IMR-90 (cell line): ENCODE data around the gene VTN. TPM values are rescaled to one million over a fixed set of nuclear protein-coding genes. Genes with fewer than 3 reads are reported as not detected.

ENCODE experiments used
- ATAC-seq: fragments of 200-7000 bp; cut with Tn5 transposase; 2 replicates; pipeline ENCODE4 v1.9.1; 2020; ENCODE audit warnings: low read depth, mild to moderate bottlenecking, moderate library complexity
- BruUV-seq: library from RNA; stranded (reverse); fragments of 400-500 nt; replicated peaks from 2 replicates; lab custom pipeline; 2021; lab: Mats Ljungman, UMichigan
- CTCF ChIA-PET: fragments of 300-600 bp; formaldehyde crosslinking; extraction: SDS; loops from one replicate; lab custom pipeline; 2021; ENCODE audit warnings: antibody characterized with exemption; lab: Yijun Ruan, JAX
- POLR2A ChIA-PET: fragments of 300-600 bp; sonication (Branson Sonifier 250); formaldehyde crosslinking; loops from one replicate; lab custom pipeline; 2022; ENCODE audit warnings: antibody characterized with exemption; ENCODE audit not compliant: unreplicated experiment; lab: Charles Lee
- DNase-seq: peaks from one replicate; pipeline ENCODE4 v3.0.0; 2013
- H2AFZ ChIP-seq: replicated peaks from 2 replicates; pipeline ENCODE3; 2013; ENCODE audit warnings: low read length, mild to moderate bottlenecking; ENCODE audit not compliant: poor library complexity
- H2AK5ac ChIP-seq: 2 replicates; pipeline ENCODE4 v1.6.1; 2013; ENCODE audit warnings: low read depth, low read length, inconsistent platforms
- H2AK9ac ChIP-seq: replicated peaks from 2 replicates; pipeline ENCODE3; 2013; ENCODE audit warnings: mild to moderate bottlenecking, low read depth, low read length, moderate library complexity; ENCODE audit not compliant: poor library complexity
- H2BK120ac ChIP-seq: 2 replicates; pipeline ENCODE4 v1.6.1; 2013; ENCODE audit warnings: low read depth, low read length, inconsistent platforms
- H2BK15ac ChIP-seq: 3 replicates; pipeline ENCODE4 v1.6.1; 2013; ENCODE audit warnings: low read depth, low read length, inconsistent platforms
- H2BK20ac ChIP-seq: 2 replicates; pipeline ENCODE4 v1.6.1; 2013; ENCODE audit warnings: low read depth, mild to moderate bottlenecking, inconsistent platforms, low read length, moderate library complexity
- H2BK5ac ChIP-seq: 2 replicates; pipeline ENCODE4 v1.6.1; 2013; ENCODE audit warnings: mild to moderate bottlenecking, low read depth, low read length, inconsistent platforms; ENCODE audit not compliant: poor library complexity, severe bottlenecking
- H3K14ac ChIP-seq: replicated peaks from 2 replicates; pipeline ENCODE4 v1.6.1; 2013; ENCODE audit warnings: low read depth, low read length, inconsistent platforms
- H3K18ac ChIP-seq: 2 replicates; pipeline ENCODE4 v1.6.1; 2013; ENCODE audit warnings: low read depth, low read length, control low read depth
- H3K23ac ChIP-seq: 2 replicates; pipeline ENCODE4 v1.6.1; 2013; ENCODE audit warnings: low read depth, low read length, inconsistent platforms
- H3K27ac ChIP-seq: 2 replicates; pipeline ENCODE4 v1.5.1; 2013; ENCODE audit warnings: mild to moderate bottlenecking, control low read depth, low read length; ENCODE audit not compliant: insufficient read depth
- H3K27me3 ChIP-seq: 2 replicates; pipeline ENCODE4 v1.6.1; 2013; ENCODE audit warnings: low read length; ENCODE audit not compliant: control insufficient read depth, insufficient read depth
- H3K36me3 ChIP-seq: 2 replicates; pipeline ENCODE4 v1.6.1; 2013; ENCODE audit warnings: low read length, mixed read lengths; ENCODE audit not compliant: control insufficient read depth, insufficient read depth
- H3K4ac ChIP-seq: 2 replicates; pipeline ENCODE4 v1.6.1; 2013; ENCODE audit warnings: low read depth, low read length, inconsistent platforms
- H3K4me1 ChIP-seq: 2 replicates; pipeline ENCODE4 v1.6.1; 2013; ENCODE audit warnings: low read length, mixed read lengths; ENCODE audit not compliant: control insufficient read depth, insufficient read depth
- H3K4me2 ChIP-seq: 2 replicates; pipeline ENCODE4 v1.6.1; 2013; ENCODE audit warnings: low read depth, mild to moderate bottlenecking, control low read depth, low read length, moderate library complexity
- H3K4me3 ChIP-seq: 2 replicates; pipeline ENCODE4 v1.5.1; 2013; ENCODE audit warnings: low read depth, mild to moderate bottlenecking, control low read depth, low read length, moderate library complexity; ENCODE audit not compliant: insufficient read depth
- H3K56ac ChIP-seq: 2 replicates; pipeline ENCODE4 v1.6.1; 2013; ENCODE audit warnings: low read length, inconsistent platforms; ENCODE audit not compliant: insufficient read depth; ENCODE audit errors: extremely low read depth
- H3K79me1 ChIP-seq, 2 experiments: 2 replicates each; pipeline ENCODE4 v1.6.1; 2013; ENCODE audit warnings: low read length in 2 of 2, inconsistent platforms in 1 of 2, low read depth in 1 of 2
- H3K9ac ChIP-seq: 2 replicates; pipeline ENCODE4 v1.6.1; 2013; ENCODE audit warnings: low read depth, low read length, control low read depth
- H3K9me1 ChIP-seq: 2 replicates; pipeline ENCODE4 v1.6.1; 2013; ENCODE audit warnings: low read length, inconsistent platforms; ENCODE audit not compliant: insufficient read depth
- H3K9me3 ChIP-seq: 2 replicates; pipeline ENCODE4 v1.6.1; 2013; ENCODE audit warnings: low read length; ENCODE audit not compliant: control insufficient read depth, insufficient read depth
- H4K20me1 ChIP-seq: 2 replicates; pipeline ENCODE4 v1.6.1; 2013; ENCODE audit warnings: low read length, inconsistent platforms; ENCODE audit not compliant: insufficient read depth
- H4K5ac ChIP-seq: 2 replicates; pipeline ENCODE4 v1.6.1; 2013; ENCODE audit warnings: mild to moderate bottlenecking, low read depth, low read length, control low read depth
- H4K8ac ChIP-seq, 2 experiments: 2 replicates each; pipeline ENCODE4 v1.6.1; 2013; ENCODE audit warnings: low read depth in 2 of 2, low read length in 2 of 2, control low read depth in 1 of 2, inconsistent platforms in 1 of 2
- H4K91ac ChIP-seq: 2 replicates; pipeline ENCODE4 v1.6.1; 2013; ENCODE audit warnings: low read depth, low read length, inconsistent platforms; ENCODE audit not compliant: insufficient read depth
- CEBPB ChIP-seq: IDR thresholded peaks from 2 replicates; pipeline ENCODE4 v1.6.1; 2012; ENCODE audit warnings: low read depth, low read length, improper control_type of control experiment
- FOS ChIP-seq: fragments of 150-350 bp; IDR thresholded peaks from 2 replicates; pipeline ENCODE4 v1.6.1; 2016; ENCODE audit warnings: low read depth, low read length
- RAD21 ChIP-seq: IDR thresholded peaks from 2 replicates; pipeline ENCODE4 v1.6.1; 2012; ENCODE audit warnings: low read length, improper control_type of control experiment
- RCOR1 ChIP-seq: IDR thresholded peaks from 2 replicates; pipeline ENCODE4 v1.6.1; 2012; ENCODE audit warnings: mild to moderate bottlenecking, low read length, improper control_type of control experiment; ENCODE audit not compliant: insufficient replicate concordance
- WGBS, 2 experiments: methylation state at CpG; one replicate each; pipeline versions ENCODE4 v1.1.5 to v1.1.7; 2013; ENCODE audit warnings: missing lambda C conversion rate in 2 of 2; ENCODE audit not compliant: insufficient read length in 1 of 2; ENCODE audit errors: extremely low coverage in 2 of 2; 5-methylcytosine and 5-hydroxymethylcytosine counted together
- dilution Hi-C: fragments of 300-500 bp; cut with HindIII; formaldehyde crosslinking; loops from one replicate; pipeline ENCODE4 v1.14.3; 2018; ENCODE audit warnings: low sequenced_read_pairs; ENCODE audit not compliant: unreplicated experiment
- in situ Hi-C: fragments of 300-500 bp; cut with MboI; formaldehyde crosslinking; loops from 3 replicates; pipeline ENCODE4 v1.14.3; 2019; ENCODE audit warnings: low sequenced_read_pairs, inconsistent platforms, mixed read lengths
- intact Hi-C: fragments of 100-400 bp; cut with micrococcal nuclease; formaldehyde crosslinking; loops from 2 replicates; pipeline ENCODE4 v1.10.0; 2022
- polyA plus RNA-seq, 3 experiments: library from polyadenylated mRNA; depleted of rRNA; stranded (reverse); fragments of >200 nt; gene quantifications; 2 replicates each; pipeline ENCODE4 v1.2.3, GENCODE V29; 2012; ENCODE audit warnings: low replicate concordance in 1 of 3
- total RNA-seq: library from RNA; depleted of rRNA; stranded (reverse); fragments of >200 nt; gene quantifications from 2 replicates; pipeline ENCODE4 v1.2.3, GENCODE V29; 2012
- TF ChIP-seq, protein P1 (sequence below): fragments of 150-350 bp; IDR thresholded peaks from 2 replicates; pipeline ENCODE4 v1.6.1; 2017; ENCODE audit warnings: mild to moderate bottlenecking, antibody characterized with exemption, low read length, low read depth

Gene VTN
- total and polyA plus RNA-seq, 2 of the 4 experiments (the other 2 are of a cell fraction), result 0.18 to 1.0 TPM

DNA sequence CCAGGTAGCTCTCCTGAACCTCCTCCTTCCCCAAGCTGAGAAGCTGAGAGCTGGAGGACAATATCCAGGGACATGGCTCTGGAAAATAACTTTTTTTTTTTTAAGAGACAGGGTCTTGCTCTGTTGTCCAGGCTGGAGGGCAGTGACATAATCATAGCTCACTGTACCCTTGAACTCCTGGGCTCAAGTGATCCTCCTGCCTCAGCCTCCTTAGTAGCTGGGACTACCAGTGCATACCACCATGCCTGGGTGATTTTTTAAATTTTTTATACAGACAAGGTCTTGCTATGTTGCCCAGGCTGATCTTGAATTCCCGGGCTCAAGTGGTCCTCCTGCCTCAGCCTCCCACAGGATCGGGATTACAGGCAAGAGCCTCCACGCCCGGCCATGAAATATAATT, 29.7 kb upstream of the VTN start:
- POLR2A ChIA-PET, result no interaction called here
- no TSS peak for BruUV-seq
- no peak overlapping the region for H2BK120ac ChIP-seq

More for the DNA sequence above, 29.7 kb upstream of the VTN start:
- Histone ChIP-seq H4K20me1 (no peaks in the 10 kb centered on the region), H3K36me3 (peaks cover 28% of the 10 kb centered on the region), H4K5ac (no peak overlapping the region), H3K79me1 (no peaks in the 10 kb centered on the region), H3K4ac (no peak overlapping the region), H3K4me2 (no peak overlapping the region), H3K27me3 (no peaks in the 10 kb centered on the region), H2AFZ (no peak overlapping the region), H4K91ac (no peak overlapping the region), H4K8ac (no peak overlapping the region), H3K56ac (no peak overlapping the region), H2BK5ac (no peak overlapping the region), H3K9ac (no peak overlapping the region), H3K9me1 (peaks cover 15% of the 10 kb centered on the region), H3K4me1 (peaks cover 3% of the 10 kb centered on the region), H3K14ac (no peak overlapping the region), H2AK9ac (no peak overlapping the region), H2BK15ac (no peak overlapping the region), H3K18ac (no peak overlapping the region), H3K23ac (no peak overlapping the region), H3K4me3 (no peak overlapping the region), H3K9me3 (no peaks in the 10 kb centered on the region), H2BK20ac (no peak overlapping the region), H3K27ac (no peak overlapping the region), H2AK5ac (no peak overlapping the region)
- dilution Hi-C loops (no loop called here), in situ Hi-C loops (no loop called here), intact Hi-C loops (loop anchor here (10.0 kb wide), 1 partner anchor 145 kb away; no protein-coding TSS in a partner anchor)
- DNase-seq (no peak), ATAC-seq (no peak)
- TF ChIP-seq RAD21 (no peak), CEBPB (no peak), RCOR1 (no peak), FOS (no peak)
- TF ChIP-seq, protein P1, sequence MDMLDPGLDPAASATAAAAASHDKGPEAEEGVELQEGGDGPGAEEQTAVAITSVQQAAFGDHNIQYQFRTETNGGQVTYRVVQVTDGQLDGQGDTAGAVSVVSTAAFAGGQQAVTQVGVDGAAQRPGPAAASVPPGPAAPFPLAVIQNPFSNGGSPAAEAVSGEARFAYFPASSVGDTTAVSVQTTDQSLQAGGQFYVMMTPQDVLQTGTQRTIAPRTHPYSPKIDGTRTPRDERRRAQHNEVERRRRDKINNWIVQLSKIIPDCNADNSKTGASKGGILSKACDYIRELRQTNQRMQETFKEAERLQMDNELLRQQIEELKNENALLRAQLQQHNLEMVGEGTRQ, result no peak
- CTCF ChIA-PET, result no interaction called here
- no CpG with 5 or more reads among the region's 4 CpGs for WGBS, 2 experiments
